Upper lobe of left lung (tissue), 4 donors: ENCODE results near the gene PRDM11.

Experiments
- CTCF ChIP-seq, 6 experiments: fragments of 450-650 bp in 4 of 6; fragments of 200-600 bp in 2 of 6; sonication (generic) in 2 of 6; IDR thresholded peaks; one replicate each; pipeline ENCODE4 v1.5.1; 2016 to 2019; ENCODE audit warnings: antibody characterized with exemption in 6 of 6
- EP300 ChIP-seq, 4 donors: sonication (generic); formaldehyde crosslinking; IDR thresholded peaks; one replicate each; pipeline ENCODE4 v1.5.1; 2017; ENCODE audit warnings: antibody characterized with exemption in 4 of 4, control low read depth in 2 of 4

GRCh38 chr11:45263773-45264172 is 117.3 kb downstream of the PRDM11 start:
- TF ChIP-seq EP300 (IDR thresholded peaks at IDR 0.05) (no peak), CTCF (IDR thresholded peaks at IDR 0.05) (no peak)
